HepG2 (cell line): ENCODE data around the gene RIPK3. TPM values are rescaled to one million over a fixed set of nuclear protein-coding genes. Genes with fewer than 3 reads are reported as not detected.
A peak's percentile ranks its signal among the peaks of the same experiment; 100 is the strongest.

Experiments
- ATF1 ChIP-seq: IDR thresholded peaks from 2 replicates; pipeline ENCODE4 v1.6.1; 2016; ENCODE audit warnings: mild to moderate bottlenecking, control low read depth
- HDAC1 ChIP-seq: sonication (generic); formaldehyde crosslinking; IDR thresholded peaks from 2 replicates; pipeline ENCODE4 v1.5.1; 2020; ENCODE audit warnings: mild to moderate bottlenecking, missing genetic modification reagents
- ISL2 ChIP-seq: sonication (generic); formaldehyde crosslinking; IDR thresholded peaks from 2 replicates; pipeline ENCODE4 v1.5.0; 2020; ENCODE audit warnings: missing genetic modification reagents
- NFIB ChIP-seq: sonication (generic); formaldehyde crosslinking; IDR thresholded peaks from 2 replicates; pipeline ENCODE4 v1.9.0; 2021; ENCODE audit warnings: missing genetic modification reagents, mild to moderate bottlenecking, borderline replicate concordance
- NR2F2 ChIP-seq: IDR thresholded peaks from 2 replicates; pipeline ENCODE4 v1.6.1; 2012; ENCODE audit warnings: low read depth, inconsistent platforms, borderline replicate concordance
- PHF8 ChIP-seq: sonication (generic); formaldehyde crosslinking; IDR thresholded peaks from 2 replicates; pipeline ENCODE4 v1.5.0; 2020; ENCODE audit warnings: missing genetic modification reagents
- PITX1 ChIP-seq: sonication (generic); formaldehyde crosslinking; IDR thresholded peaks from 2 replicates; pipeline ENCODE4 v1.5.1; 2020; ENCODE audit warnings: mild to moderate bottlenecking, missing genetic modification reagents
- SALL1 ChIP-seq: sonication (generic); formaldehyde crosslinking; IDR thresholded peaks from 2 replicates; pipeline ENCODE4 v1.8.0; 2022; ENCODE audit warnings: mild to moderate bottlenecking, missing genetic modification reagents
- ZFY ChIP-seq: sonication (generic); formaldehyde crosslinking; IDR thresholded peaks from 2 replicates; pipeline ENCODE4 v1.4.0; 2020; ENCODE audit warnings: missing genetic modification reagents
- ZNF160 ChIP-seq: sonication (generic); formaldehyde crosslinking; IDR thresholded peaks from 2 replicates; pipeline ENCODE4 v1.8.0; 2022; ENCODE audit warnings: mild to moderate bottlenecking, inconsistent platforms, missing genetic modification reagents
- ZNF556 ChIP-seq: sonication (generic); formaldehyde crosslinking; IDR thresholded peaks from 2 replicates; pipeline ENCODE4 v1.4.0; 2020; ENCODE audit warnings: mild to moderate bottlenecking, missing genetic modification reagents, borderline replicate concordance
- ZNF577 ChIP-seq: sonication (generic); formaldehyde crosslinking; IDR thresholded peaks from 2 replicates; pipeline ENCODE4 v1.4.0; 2020; ENCODE audit warnings: mild to moderate bottlenecking, low read depth, missing genetic modification reagents, borderline replicate concordance
- ZNF614 ChIP-seq: IDR thresholded peaks from 2 replicates; pipeline ENCODE4 v1.6.1; 2018; ENCODE audit warnings: missing biosample characterization, missing genetic modification reagents, inconsistent platforms, borderline replicate concordance
- polyA plus RNA-seq, 8 experiments: library from polyadenylated mRNA; depleted of rRNA in 3 of 8; stranded (reverse) in 7 of 8; unstranded in 1 of 8; fragments of >200 nt; fragmentation: Illumina TruSeq in 4 of 8; extraction: Trizol in 4 of 8; gene quantifications; 2 replicates each; pipeline versions ENCODE4 v1.2.1 to v1.2.3, GENCODE V29; 2011 to 2016; ENCODE audit warnings: low read depth in 4 of 8, missing spikeins in 1 of 8, mixed read lengths in 1 of 8; ENCODE audit not compliant: insufficient read depth in 1 of 8
- total RNA-seq, 5 experiments: library from RNA; depleted of rRNA; stranded (reverse); fragments of >200 nt; fragmentation: Illumina TruSeq; extraction: Trizol; gene quantifications; 2 replicates each; pipeline ENCODE4 v1.2.3, GENCODE V29; 2016; ENCODE audit warnings: low read depth in 1 of 5
- TF ChIP-seq, protein P1 (sequence below): sonication (generic); formaldehyde crosslinking; IDR thresholded peaks from 2 replicates; pipeline ENCODE4 v1.5.1; 2020; ENCODE audit warnings: mild to moderate bottlenecking, missing genetic modification reagents, moderate library complexity
- TF ChIP-seq, protein P2 (sequence below): sonication (generic); formaldehyde crosslinking; IDR thresholded peaks from 2 replicates; pipeline ENCODE4 v1.5.0; 2020; ENCODE audit warnings: missing genetic modification reagents
- TF ChIP-seq, protein P3 (sequence below): sonication (generic); formaldehyde crosslinking; IDR thresholded peaks from 2 replicates; pipeline ENCODE4 v1.5.0; 2020; ENCODE audit warnings: mild to moderate bottlenecking, missing genetic modification reagents, borderline replicate concordance
- TF ChIP-seq, protein P4 (sequence below): sonication (generic); formaldehyde crosslinking; IDR thresholded peaks from 2 replicates; pipeline ENCODE4 v1.5.0; 2020; ENCODE audit warnings: missing genetic modification reagents

RIPK3 gene
- total and polyA plus RNA-seq, 2 of the 13 experiments (the other 11 are each of a cell fraction or from before 2014, with no cell fraction given): not detected

DNA sequence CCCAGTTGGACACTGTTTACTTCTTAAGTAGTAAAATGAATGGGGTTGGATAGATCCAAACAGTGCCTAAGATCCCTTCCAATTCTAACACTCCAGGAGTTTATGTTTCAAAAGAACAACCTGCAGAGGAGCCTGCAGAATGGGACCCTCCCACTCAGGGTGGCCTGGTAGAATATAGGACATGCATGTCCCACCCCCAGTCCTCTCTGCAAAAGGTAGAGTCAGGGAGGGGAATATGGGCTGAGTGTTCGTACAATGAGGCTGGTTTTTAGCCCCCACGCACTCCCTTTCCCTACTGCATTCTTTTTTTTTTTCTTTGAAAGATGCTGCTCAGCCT lies 47.2 kb upstream of the RIPK3 start (continued):
- TF ChIP-seq, protein P1, sequence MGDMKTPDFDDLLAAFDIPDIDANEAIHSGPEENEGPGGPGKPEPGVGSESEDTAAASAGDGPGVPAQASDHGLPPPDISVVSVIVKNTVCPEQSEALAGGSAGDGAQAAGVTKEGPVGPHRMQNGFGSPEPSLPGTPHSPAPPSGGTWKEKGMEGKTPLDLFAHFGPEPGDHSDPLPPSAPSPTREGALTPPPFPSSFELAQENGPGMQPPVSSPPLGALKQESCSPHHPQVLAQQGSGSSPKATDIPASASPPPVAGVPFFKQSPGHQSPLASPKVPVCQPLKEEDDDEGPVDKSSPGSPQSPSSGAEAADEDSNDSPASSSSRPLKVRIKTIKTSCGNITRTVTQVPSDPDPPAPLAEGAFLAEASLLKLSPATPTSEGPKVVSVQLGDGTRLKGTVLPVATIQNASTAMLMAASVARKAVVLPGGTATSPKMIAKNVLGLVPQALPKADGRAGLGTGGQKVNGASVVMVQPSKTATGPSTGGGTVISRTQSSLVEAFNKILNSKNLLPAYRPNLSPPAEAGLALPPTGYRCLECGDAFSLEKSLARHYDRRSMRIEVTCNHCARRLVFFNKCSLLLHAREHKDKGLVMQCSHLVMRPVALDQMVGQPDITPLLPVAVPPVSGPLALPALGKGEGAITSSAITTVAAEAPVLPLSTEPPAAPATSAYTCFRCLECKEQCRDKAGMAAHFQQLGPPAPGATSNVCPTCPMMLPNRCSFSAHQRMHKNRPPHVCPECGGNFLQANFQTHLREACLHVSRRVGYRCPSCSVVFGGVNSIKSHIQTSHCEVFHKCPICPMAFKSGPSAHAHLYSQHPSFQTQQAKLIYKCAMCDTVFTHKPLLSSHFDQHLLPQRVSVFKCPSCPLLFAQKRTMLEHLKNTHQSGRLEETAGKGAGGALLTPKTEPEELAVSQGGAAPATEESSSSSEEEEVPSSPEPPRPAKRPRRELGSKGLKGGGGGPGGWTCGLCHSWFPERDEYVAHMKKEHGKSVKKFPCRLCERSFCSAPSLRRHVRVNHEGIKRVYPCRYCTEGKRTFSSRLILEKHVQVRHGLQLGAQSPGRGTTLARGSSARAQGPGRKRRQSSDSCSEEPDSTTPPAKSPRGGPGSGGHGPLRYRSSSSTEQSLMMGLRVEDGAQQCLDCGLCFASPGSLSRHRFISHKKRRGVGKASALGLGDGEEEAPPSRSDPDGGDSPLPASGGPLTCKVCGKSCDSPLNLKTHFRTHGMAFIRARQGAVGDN (CRISPR knock-in tag): no peak
- TF ChIP-seq HDAC1 (CRISPR knock-in tag) (peak; percentile 38; the same call in 1 of the 2 replicates), ZFY (0 out of 2 replicates have a peak, but pooled peaks have one; percentile 3), NR2F2 (0 out of 2 replicates have a peak, but pooled peaks have one; percentile 34), PHF8 (0 out of 2 replicates have a peak, but pooled peaks have one; percentile 5), ZNF614 (CRISPR knock-in tag) (0 out of 2 replicates have a peak, but pooled peaks have one; percentile 8), ZNF556 (CRISPR knock-in tag) (peak; percentile 59; the same call in 1 of the 2 replicates), ZNF160 (0 out of 2 replicates have a peak, but pooled peaks have one; percentile 31), NFIB (CRISPR knock-in tag) (no peak), ATF1 (CRISPR knock-in tag) (no peak), ZNF577 (CRISPR knock-in tag) (no peak), SALL1 (peak; percentile 4; the same call in 1 of the 2 replicates), ISL2 (CRISPR knock-in tag) (0 out of 2 replicates have a peak, but pooled peaks have one; percentile 2), PITX1 (CRISPR knock-in tag) (no peak)
- TF ChIP-seq, protein P2, sequence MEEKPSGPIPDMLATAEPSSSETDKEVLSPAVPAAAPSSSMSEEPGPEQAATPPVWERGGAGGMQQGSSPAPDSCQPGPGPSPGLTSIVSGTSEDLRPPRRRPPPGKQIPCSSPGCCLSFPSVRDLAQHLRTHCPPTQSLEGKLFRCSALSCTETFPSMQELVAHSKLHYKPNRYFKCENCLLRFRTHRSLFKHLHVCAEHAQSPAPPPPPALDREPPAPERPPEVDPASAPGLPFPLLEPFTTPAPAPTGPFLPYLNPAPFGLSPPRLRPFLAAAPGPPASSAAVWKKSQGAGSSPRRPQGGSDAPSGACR: 0 out of 2 replicates have a peak, but pooled peaks have one; percentile 29
- TF ChIP-seq, protein P3, sequence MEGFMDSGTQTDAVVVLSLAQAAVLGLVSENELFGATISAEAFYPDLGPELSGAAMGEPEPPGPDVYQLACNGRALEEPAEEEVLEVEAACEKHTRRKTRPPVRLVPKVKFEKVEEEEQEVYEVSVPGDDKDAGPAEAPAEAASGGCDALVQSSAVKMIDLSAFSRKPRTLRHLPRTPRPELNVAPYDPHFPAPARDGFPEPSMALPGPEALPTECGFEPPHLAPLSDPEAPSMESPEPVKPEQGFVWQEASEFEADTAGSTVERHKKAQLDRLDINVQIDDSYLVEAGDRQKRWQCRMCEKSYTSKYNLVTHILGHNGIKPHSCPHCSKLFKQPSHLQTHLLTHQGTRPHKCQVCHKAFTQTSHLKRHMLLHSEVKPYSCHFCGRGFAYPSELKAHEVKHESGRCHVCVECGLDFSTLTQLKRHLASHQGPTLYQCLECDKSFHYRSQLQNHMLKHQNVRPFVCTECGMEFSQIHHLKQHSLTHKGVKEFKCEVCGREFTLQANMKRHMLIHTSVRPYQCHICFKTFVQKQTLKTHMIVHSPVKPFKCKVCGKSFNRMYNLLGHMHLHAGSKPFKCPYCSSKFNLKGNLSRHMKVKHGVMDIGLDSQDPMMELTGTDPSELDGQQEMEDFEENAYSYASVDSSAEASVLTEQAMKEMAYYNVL: 0 out of 2 replicates have a peak, but pooled peaks have one; percentile 6
- TF ChIP-seq, protein P4, sequence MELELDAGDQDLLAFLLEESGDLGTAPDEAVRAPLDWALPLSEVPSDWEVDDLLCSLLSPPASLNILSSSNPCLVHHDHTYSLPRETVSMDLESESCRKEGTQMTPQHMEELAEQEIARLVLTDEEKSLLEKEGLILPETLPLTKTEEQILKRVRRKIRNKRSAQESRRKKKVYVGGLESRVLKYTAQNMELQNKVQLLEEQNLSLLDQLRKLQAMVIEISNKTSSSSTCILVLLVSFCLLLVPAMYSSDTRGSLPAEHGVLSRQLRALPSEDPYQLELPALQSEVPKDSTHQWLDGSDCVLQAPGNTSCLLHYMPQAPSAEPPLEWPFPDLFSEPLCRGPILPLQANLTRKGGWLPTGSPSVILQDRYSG (CRISPR knock-in tag): no peak
